H9 (cell line): ENCODE data around the gene PCDHB9. TPM values are rescaled to one million over a fixed set of nuclear protein-coding genes. Genes with fewer than 3 reads are reported as not detected.

Experiments
- DNase-seq: peaks from one replicate; pipeline ENCODE4 v3.0.0-alpha.2; 2017
- H2AFZ ChIP-seq: one replicate; pipeline ENCODE4 v1.6.1; 2013; ENCODE audit warnings: mild to moderate bottlenecking, low read length, control low read depth, moderate library complexity
- H2AK5ac ChIP-seq: 2 replicates; pipeline ENCODE4 v1.6.1; 2013; ENCODE audit warnings: low read length, control low read depth, mixed read lengths; ENCODE audit not compliant: insufficient read length
- H2BK120ac ChIP-seq: one replicate; pipeline ENCODE4 v1.6.1; 2013; ENCODE audit warnings: low read depth, mild to moderate bottlenecking, low read length, control low read depth, inconsistent platforms; ENCODE audit not compliant: poor library complexity, severe bottlenecking
- H2BK12ac ChIP-seq: 2 replicates; pipeline ENCODE4 v1.6.1; 2013; ENCODE audit warnings: low read length, control low read depth, mixed read lengths, low read depth; ENCODE audit not compliant: insufficient read length
- H2BK15ac ChIP-seq: 2 replicates; pipeline ENCODE4 v1.6.1; 2013; ENCODE audit warnings: low read depth, low read length, control low read depth
- H2BK20ac ChIP-seq: one replicate; pipeline ENCODE4 v1.6.1; 2013; ENCODE audit warnings: low read depth, mild to moderate bottlenecking, low read length, control low read depth, inconsistent platforms; ENCODE audit not compliant: poor library complexity, severe bottlenecking
- H2BK5ac ChIP-seq: 2 replicates; pipeline ENCODE4 v1.6.1; 2013; ENCODE audit warnings: low read length, control low read depth, mixed read lengths; ENCODE audit not compliant: insufficient read length
- H3K14ac ChIP-seq: 2 replicates; pipeline ENCODE4 v1.6.1; 2013; ENCODE audit warnings: low read length, control low read depth; ENCODE audit not compliant: insufficient read depth
- H3K18ac ChIP-seq: 2 replicates; pipeline ENCODE4 v1.6.1; 2013; ENCODE audit warnings: low read depth, mild to moderate bottlenecking, mixed read lengths, low read length, control low read depth; ENCODE audit not compliant: insufficient read length
- H3K23ac ChIP-seq: 2 replicates; pipeline ENCODE4 v1.6.1; 2013; ENCODE audit warnings: low read length, control low read depth, mixed read lengths, low read depth; ENCODE audit not compliant: insufficient read length
- H3K23me2 ChIP-seq: 2 replicates; pipeline ENCODE4 v1.6.1; 2013; ENCODE audit warnings: low read depth, mild to moderate bottlenecking, mixed read lengths, low read length, control low read depth; ENCODE audit not compliant: insufficient read length, poor library complexity, severe bottlenecking
- H3K27ac ChIP-seq: 2 replicates; pipeline ENCODE4 v1.5.1; 2013; ENCODE audit warnings: low read length, control low read depth, mixed read lengths, low read depth; ENCODE audit not compliant: insufficient read length
- H3K27me3 ChIP-seq: 2 replicates; pipeline ENCODE4 v1.6.1; 2013; ENCODE audit warnings: low read length, control low read depth, inconsistent platforms; ENCODE audit not compliant: insufficient read depth
- H3K4ac ChIP-seq: 2 replicates; pipeline ENCODE4 v1.6.1; 2013; ENCODE audit warnings: low read depth, mild to moderate bottlenecking, control low read depth, inconsistent platforms, low read length, moderate library complexity
- H3K4me1 ChIP-seq: 2 replicates; pipeline ENCODE4 v1.6.1; 2013; ENCODE audit warnings: low read length, control low read depth, inconsistent platforms; ENCODE audit not compliant: insufficient read depth
- H3K4me2 ChIP-seq: 2 replicates; pipeline ENCODE4 v1.6.1; 2013; ENCODE audit warnings: low read length, control low read depth, mixed read lengths; ENCODE audit not compliant: insufficient read length, insufficient read depth
- H3K56ac ChIP-seq: 2 replicates; pipeline ENCODE4 v1.6.1; 2013; ENCODE audit warnings: low read depth, mild to moderate bottlenecking, mixed read lengths, low read length, control low read depth; ENCODE audit not compliant: insufficient read length
- H3K79me1 ChIP-seq: 2 replicates; pipeline ENCODE4 v1.6.1; 2013; ENCODE audit warnings: low read depth, mild to moderate bottlenecking, moderate library complexity, low read length, control low read depth, inconsistent platforms; ENCODE audit not compliant: insufficient read depth, poor library complexity, severe bottlenecking
- H3K79me2 ChIP-seq: 2 replicates; pipeline ENCODE4 v1.6.1; 2013; ENCODE audit warnings: low read length, control low read depth, inconsistent platforms; ENCODE audit not compliant: insufficient read depth
- H3K9ac ChIP-seq: 2 replicates; pipeline ENCODE4 v1.6.1; 2013; ENCODE audit warnings: low read length, control low read depth, mixed read lengths; ENCODE audit not compliant: insufficient read length; ENCODE audit errors: extremely low read depth
- H3K9me3 ChIP-seq: one replicate; pipeline ENCODE4 v1.6.1; 2013; ENCODE audit warnings: low read depth, low read length, inconsistent platforms; ENCODE audit not compliant: control insufficient read depth
- H3T11ph ChIP-seq: one replicate; pipeline ENCODE4 v1.6.1; 2013; ENCODE audit warnings: mild to moderate bottlenecking, low read length, control low read depth, inconsistent platforms
- H4K20me1 ChIP-seq: one replicate; pipeline ENCODE4 v1.6.1; 2013; ENCODE audit not compliant: control insufficient read depth, insufficient read length, insufficient read depth
- H4K5ac ChIP-seq: 2 replicates; pipeline ENCODE4 v1.6.1; 2013; ENCODE audit warnings: low read depth, mild to moderate bottlenecking, mixed read lengths, low read length, control low read depth; ENCODE audit not compliant: insufficient read length
- H4K8ac ChIP-seq: replicated peaks from 2 replicates; pipeline ENCODE4 v1.6.1; 2013; ENCODE audit warnings: low read length, control low read depth, mixed read lengths, low read depth; ENCODE audit not compliant: insufficient read length
- H4K91ac ChIP-seq: 2 replicates; pipeline ENCODE4 v1.6.1; 2013; ENCODE audit warnings: low read depth, mild to moderate bottlenecking, moderate library complexity, mixed read lengths, low read length, control low read depth; ENCODE audit not compliant: insufficient read length
- H3K27ac Mint-ChIP-seq, 3 experiments: 2 replicates in 2 of 3; 3 replicates in 1 of 3; pipeline ENCODE4 v1.8.0; 2020 to 2021; ENCODE audit warnings: mixed read lengths in 3 of 3, mild to moderate bottlenecking in 1 of 3, moderate library complexity in 1 of 3
- H3K27me3 Mint-ChIP-seq: 2 replicates; pipeline ENCODE4 v1.8.0; 2021; ENCODE audit warnings: low read depth, mild to moderate bottlenecking, moderate library complexity, mixed read lengths
- H3K36me3 Mint-ChIP-seq, 3 experiments: 2 replicates in 2 of 3; 3 replicates in 1 of 3; pipeline ENCODE4 v1.8.0; 2020 to 2021; ENCODE audit warnings: low read depth in 3 of 3, mixed read lengths in 3 of 3; ENCODE audit not compliant: insufficient read depth in 1 of 3
- H3K4me1 Mint-ChIP-seq, 2 experiments: 2 replicates each; pipeline ENCODE4 v1.8.0; 2020; ENCODE audit warnings: mixed read lengths in 2 of 2
- H3K4me3 Mint-ChIP-seq, 2 experiments: 2 replicates in 1 of 2; 3 replicates in 1 of 2; pipeline ENCODE4 v1.8.0; 2020 to 2021; ENCODE audit warnings: mild to moderate bottlenecking in 2 of 2, mixed read lengths in 2 of 2, moderate library complexity in 1 of 2
- H3K9me3 Mint-ChIP-seq, 2 experiments: 2 replicates in 1 of 2; 3 replicates in 1 of 2; pipeline ENCODE4 v1.8.0; 2020; ENCODE audit warnings: mild to moderate bottlenecking in 2 of 2, mixed read lengths in 2 of 2, moderate library complexity in 1 of 2
- CTCF ChIP-seq: fragments of 200-600 bp; sonication (generic); conservative IDR thresholded peaks from 3 replicates; pipeline ENCODE4 v1.8.0; 2021; ENCODE audit warnings: antibody characterized with exemption, mild to moderate bottlenecking
- WGBS: extraction: QIAGEN DNeasy Blood & Tissue Kit; methylation state at CpG from one replicate; pipeline ENCODE4 v1.1.7; 2013; ENCODE audit warnings: missing lambda C conversion rate, low lambda C conversion rate, mixed read lengths; ENCODE audit not compliant: insufficient read length; ENCODE audit errors: extremely low coverage; 5-methylcytosine and 5-hydroxymethylcytosine counted together
- total RNA-seq: library from RNA; stranded (reverse); gene quantifications from 2 replicates; pipeline ENCODE4 v1.2.1, GENCODE V29; 2021

The PCDHB9 gene
- total RNA-seq, 1 experiment from 2014 or later: 2.6 TPM

GRCh38 chr5:141180313-141180712, 6.6 kb upstream of the PCDHB9 start:
- H2BK12ac ChIP-seq: no peak overlapping the region

More at GRCh38 chr5:141180313-141180712, 6.6 kb upstream of the PCDHB9 start:
- Histone ChIP-seq H3K4ac (no peak overlapping the region), H2AFZ (no peak overlapping the region), H4K8ac (no peak overlapping the region), H3K9ac (no peak overlapping the region), H2BK20ac (no peak overlapping the region), H3K27me3 (no peaks in the 10 kb centered on the region), H3K79me2 (no peaks in the 10 kb centered on the region), H4K91ac (no peak overlapping the region), H4K20me1 (no peaks in the 10 kb centered on the region), H3K27ac (no peak overlapping the region), H3K14ac (no peak overlapping the region), H3K18ac (no peak overlapping the region), H2AK5ac (no peak overlapping the region), H2BK5ac (no peak overlapping the region), H4K5ac (no peak overlapping the region), H3K56ac (no peak overlapping the region), H3T11ph (no peak overlapping the region), H3K23me2 (no peaks in the 10 kb centered on the region), H3K4me2 (no peak overlapping the region), H3K9me3 (no peaks in the 10 kb centered on the region), H3K23ac (no peak overlapping the region), H3K79me1 (no peaks in the 10 kb centered on the region), H2BK15ac (no peak overlapping the region), H2BK120ac (no peak overlapping the region), H3K4me1 (no peaks in the 10 kb centered on the region)
- peaks cover 24 to 27% of the 10 kb centered on the region in 2 experiments for H3K9me3 Mint-ChIP-seq
- peaks cover 4 to 10% of the 10 kb centered on the region in 2 experiments for H3K4me1 Mint-ChIP-seq
- H3K27ac Mint-ChIP-seq: no peak overlapping the region
- no peak overlapping the region for H3K4me3 Mint-ChIP-seq
- peaks cover 10 to 28% (median 15%) of the 10 kb centered on the region in 3 experiments for H3K36me3 Mint-ChIP-seq
- no peak for DNase-seq
- TF ChIP-seq CTCF: no peak
- H3K27me3 Mint-ChIP-seq: peaks cover 2% of the 10 kb centered on the region
- WGBS: no CpG with 5 or more reads among the region's 1 CpG
